Nephron progenitor cell (in vitro differentiated cells): ENCODE measurements around the gene DUS1L.

Experiments used
- DNase-seq: peaks from one replicate; pipeline ENCODE4 v3.0.0; 2021
- H3K27ac Mint-ChIP-seq: 2 replicates; pipeline ENCODE4 v1.8.0; 2021; ENCODE audit warnings: mild to moderate bottlenecking, moderate library complexity, mixed read lengths
- H3K27me3 Mint-ChIP-seq: 2 replicates; pipeline ENCODE4 v1.8.0; 2021; ENCODE audit warnings: mild to moderate bottlenecking, low read depth, mixed read lengths; ENCODE audit not compliant: poor library complexity
- H3K36me3 Mint-ChIP-seq: 2 replicates; pipeline ENCODE4 v1.8.0; 2021; ENCODE audit warnings: low read depth, mixed read lengths
- H3K4me1 Mint-ChIP-seq: 2 replicates; pipeline ENCODE4 v1.8.0; 2021; ENCODE audit warnings: mixed read lengths
- H3K4me3 Mint-ChIP-seq: 2 replicates; pipeline ENCODE4 v1.8.0; 2021; ENCODE audit warnings: mild to moderate bottlenecking, moderate library complexity, mixed read lengths
- H3K9me3 Mint-ChIP-seq: 2 replicates; pipeline ENCODE4 v1.8.0; 2021; ENCODE audit warnings: mild to moderate bottlenecking, moderate library complexity, mixed read lengths
- TF ChIP-seq, protein P1 (sequence below): fragments of 200-600 bp; sonication (generic); IDR thresholded peaks from 2 replicates; pipeline ENCODE4 v1.5.0; 2021; ENCODE audit warnings: antibody characterized with exemption

Gene DUS1L

DNA sequence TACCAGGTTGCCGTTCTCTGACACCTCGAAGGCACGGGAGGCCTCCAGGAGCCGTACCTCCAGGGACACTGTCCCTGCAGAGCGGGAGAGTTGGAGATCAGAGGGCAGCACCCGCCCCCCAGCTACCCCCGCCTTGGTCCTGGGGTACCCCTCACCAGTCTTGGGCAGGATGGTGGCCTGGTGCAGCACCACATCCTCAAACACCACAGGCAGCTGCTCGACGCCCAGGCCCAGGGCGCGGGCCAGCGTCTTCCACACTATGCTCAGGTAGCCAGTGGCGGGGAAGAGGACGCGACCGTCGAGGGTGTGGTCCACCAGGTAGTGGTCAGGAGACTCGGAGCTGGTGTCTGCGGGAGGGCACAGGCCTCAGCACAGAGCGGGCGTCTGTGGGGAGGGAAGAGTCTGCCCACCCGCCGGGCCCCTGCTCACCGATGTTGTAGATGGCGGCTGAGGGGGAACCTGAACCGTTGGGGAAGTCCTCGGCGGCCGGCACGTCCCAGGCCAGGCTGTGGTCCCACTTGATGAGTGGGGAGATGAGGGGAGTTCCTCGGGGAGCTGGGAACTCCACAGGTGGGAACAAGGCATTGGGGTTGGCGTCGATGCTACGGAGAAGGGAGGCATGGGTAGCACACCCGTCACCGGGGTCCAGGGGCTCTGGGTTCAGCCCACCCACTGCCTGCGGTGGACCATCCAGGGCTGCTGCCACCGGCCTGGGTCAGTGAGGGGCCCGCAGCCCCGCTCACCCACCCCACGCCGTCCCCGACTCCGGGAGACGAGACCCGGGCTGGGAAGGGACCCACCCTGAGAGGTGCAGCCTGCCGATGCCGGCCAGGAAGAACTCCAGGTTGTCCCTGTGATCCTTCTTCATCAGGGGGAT, 22.6 kb upstream of the DUS1L start:
- no peaks in the 10 kb centered on the region for H3K36me3 Mint-ChIP-seq
- DNase-seq, result no peak
- H3K27me3 Mint-ChIP-seq, result no peaks in the 10 kb centered on the region
- TF ChIP-seq, protein P1, sequence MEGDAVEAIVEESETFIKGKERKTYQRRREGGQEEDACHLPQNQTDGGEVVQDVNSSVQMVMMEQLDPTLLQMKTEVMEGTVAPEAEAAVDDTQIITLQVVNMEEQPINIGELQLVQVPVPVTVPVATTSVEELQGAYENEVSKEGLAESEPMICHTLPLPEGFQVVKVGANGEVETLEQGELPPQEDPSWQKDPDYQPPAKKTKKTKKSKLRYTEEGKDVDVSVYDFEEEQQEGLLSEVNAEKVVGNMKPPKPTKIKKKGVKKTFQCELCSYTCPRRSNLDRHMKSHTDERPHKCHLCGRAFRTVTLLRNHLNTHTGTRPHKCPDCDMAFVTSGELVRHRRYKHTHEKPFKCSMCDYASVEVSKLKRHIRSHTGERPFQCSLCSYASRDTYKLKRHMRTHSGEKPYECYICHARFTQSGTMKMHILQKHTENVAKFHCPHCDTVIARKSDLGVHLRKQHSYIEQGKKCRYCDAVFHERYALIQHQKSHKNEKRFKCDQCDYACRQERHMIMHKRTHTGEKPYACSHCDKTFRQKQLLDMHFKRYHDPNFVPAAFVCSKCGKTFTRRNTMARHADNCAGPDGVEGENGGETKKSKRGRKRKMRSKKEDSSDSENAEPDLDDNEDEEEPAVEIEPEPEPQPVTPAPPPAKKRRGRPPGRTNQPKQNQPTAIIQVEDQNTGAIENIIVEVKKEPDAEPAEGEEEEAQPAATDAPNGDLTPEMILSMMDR, result no peak
- H3K9me3 Mint-ChIP-seq, result no peaks in the 10 kb centered on the region
- H3K27ac Mint-ChIP-seq, result no peak overlapping the region
- H3K4me1 Mint-ChIP-seq, result no peaks in the 10 kb centered on the region
- H3K4me3 Mint-ChIP-seq, result no peak overlapping the region

- H3K4me1 Mint-ChIP-seq, result no peaks in the 10 kb centered on the region
- DNase-seq, result no peak
- H3K4me3 Mint-ChIP-seq, result no peak overlapping the region
- no peak overlapping the region for H3K27ac Mint-ChIP-seq
- TF ChIP-seq, protein P1, result no peak
- H3K27me3 Mint-ChIP-seq, result no peaks in the 10 kb centered on the region
- H3K9me3 Mint-ChIP-seq, result no peaks in the 10 kb centered on the region
- no peaks in the 10 kb centered on the region for H3K36me3 Mint-ChIP-seq
These were observed 21.6 kb upstream of the DUS1L start for GRCh38 chr17:82086941-82087906.

DNA sequence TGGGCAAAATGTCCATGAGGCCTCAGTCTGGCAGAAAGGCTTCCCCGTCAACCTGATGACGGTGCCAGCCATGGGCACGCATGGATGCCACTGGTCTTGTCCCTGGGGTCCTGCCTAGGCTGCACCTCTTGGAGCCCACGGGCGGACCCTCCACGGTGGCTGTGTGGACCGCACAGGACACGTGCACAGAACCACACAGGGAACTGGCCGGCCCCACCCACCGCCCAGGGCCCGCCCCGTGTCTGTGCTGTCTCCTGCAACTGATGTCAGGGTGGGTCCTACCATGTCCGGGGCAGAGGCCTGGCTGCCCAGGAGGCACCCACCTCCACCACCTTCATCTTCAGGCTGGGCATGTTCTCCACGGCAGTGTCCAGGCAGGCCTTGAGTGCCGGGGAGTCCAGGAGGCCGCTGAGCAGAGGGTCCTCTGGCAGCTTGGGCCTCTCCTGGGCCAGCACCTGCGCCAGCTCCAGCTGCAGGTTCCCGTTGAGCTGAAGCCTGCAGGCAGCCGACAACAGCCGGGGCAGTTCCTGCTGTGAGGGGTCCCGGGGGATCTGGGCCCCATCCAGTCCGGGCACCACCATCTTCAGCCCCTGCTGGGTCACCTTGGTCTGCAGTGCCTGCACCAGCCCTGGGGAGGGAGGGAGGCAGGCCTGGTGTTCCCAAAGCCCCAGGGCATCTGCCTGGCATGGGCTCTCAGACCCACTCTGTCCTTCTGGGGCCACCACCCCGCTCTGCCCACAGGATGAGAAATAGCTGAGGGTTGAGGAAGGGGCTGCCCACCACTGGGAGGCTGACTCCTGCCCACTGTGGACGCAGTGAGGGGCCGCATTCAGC, 20.5 kb upstream of the DUS1L start:
- H3K4me1 Mint-ChIP-seq, result no peaks in the 10 kb centered on the region
- TF ChIP-seq, protein P1, result no peak

DNA sequence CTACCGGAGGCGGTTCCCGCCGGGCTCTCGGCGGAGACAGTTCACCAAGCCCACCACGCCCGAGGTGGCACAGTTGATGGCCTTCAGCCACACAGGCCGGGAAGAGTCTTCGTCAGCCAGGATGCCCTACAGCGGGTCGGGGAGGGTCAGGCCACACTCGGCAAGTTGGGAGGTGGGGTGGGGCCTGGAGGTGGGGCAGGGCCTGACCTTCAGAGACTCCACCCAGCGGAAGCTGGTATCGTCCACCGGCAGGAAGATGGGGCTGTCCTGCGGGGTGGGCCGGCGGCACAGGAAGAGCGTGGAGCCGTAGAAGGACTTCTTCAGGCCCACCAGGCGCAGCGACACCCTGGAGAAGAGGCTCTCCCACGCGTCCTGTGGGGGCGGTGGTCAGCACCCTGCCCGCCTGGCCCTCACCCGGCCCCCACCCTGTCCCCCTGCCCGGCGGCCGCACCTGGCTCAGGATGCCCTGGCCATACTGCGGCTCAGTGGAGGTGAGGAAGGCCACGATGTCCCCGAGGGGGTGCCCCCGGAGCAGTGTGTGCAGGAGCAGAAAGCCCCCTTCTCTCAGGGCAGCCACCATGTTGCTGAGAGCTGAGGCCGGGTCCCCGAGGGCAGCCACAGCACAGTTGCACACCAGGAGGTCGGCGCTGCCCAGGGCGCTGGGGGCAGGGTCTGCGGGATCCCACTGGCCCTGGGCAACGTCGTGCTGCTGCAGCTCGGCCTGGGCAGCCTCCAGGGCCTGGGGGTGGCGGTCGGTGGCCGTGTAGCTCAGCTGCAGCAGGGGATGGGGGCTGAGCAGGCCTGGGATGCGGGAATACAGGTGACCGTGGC, 19.6 kb upstream of the DUS1L start:
- H3K4me3 Mint-ChIP-seq, result no peak overlapping the region
- no peaks in the 10 kb centered on the region for H3K9me3 Mint-ChIP-seq
- no peaks in the 10 kb centered on the region for H3K4me1 Mint-ChIP-seq
- no peak overlapping the region for H3K27ac Mint-ChIP-seq
- no peak for DNase-seq
- no peaks in the 10 kb centered on the region for H3K36me3 Mint-ChIP-seq
- TF ChIP-seq, protein P1, result no peak
- H3K27me3 Mint-ChIP-seq, result no peaks in the 10 kb centered on the region

More for the DNA sequence above, 20.5 kb upstream of the DUS1L start:
- no peaks in the 10 kb centered on the region for H3K36me3 Mint-ChIP-seq
- no peaks in the 10 kb centered on the region for H3K9me3 Mint-ChIP-seq
- no peak overlapping the region for H3K27ac Mint-ChIP-seq
- no peak for DNase-seq
- no peaks in the 10 kb centered on the region for H3K27me3 Mint-ChIP-seq
- H3K4me3 Mint-ChIP-seq, result no peak overlapping the region
